NCI-H345 treated with DMSO at 0.1 percent for 48 hours (cell line): Measurements from ENCODE around the gene POU6F2.
"Not testable (repeated sequence)": the region's sequence is repeated elsewhere in the genome, so short reads cannot be mapped to it uniquely, and the experiment has no call there.

Source experiments
- DNase-seq: peaks from one replicate; lab custom pipeline; 2025; ENCODE audit not compliant: unreplicated experiment; lab: John Stamatoyannopoulos, UW

Gene POU6F2

DNA sequence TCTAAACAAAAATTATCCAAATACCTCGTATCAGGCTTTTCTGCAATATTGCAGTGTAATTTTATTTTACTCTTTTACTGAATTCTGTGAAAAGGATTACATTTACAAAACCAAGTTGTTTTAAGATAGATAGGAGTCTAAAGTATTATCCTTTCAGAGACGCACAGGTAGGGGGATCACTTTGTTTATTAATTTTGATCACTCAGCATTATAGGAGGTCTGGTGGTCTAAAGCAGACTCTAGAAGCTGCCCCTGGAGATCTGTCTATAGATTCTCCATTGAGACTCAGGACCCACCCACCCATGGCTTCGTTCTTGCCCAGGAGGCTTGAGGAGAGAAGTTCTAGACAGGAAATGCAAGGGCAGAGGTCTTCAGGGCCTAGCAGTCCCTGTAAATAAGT lies 365.1 kb downstream of the POU6F2 start:
- no peak for DNase-seq

DNA sequence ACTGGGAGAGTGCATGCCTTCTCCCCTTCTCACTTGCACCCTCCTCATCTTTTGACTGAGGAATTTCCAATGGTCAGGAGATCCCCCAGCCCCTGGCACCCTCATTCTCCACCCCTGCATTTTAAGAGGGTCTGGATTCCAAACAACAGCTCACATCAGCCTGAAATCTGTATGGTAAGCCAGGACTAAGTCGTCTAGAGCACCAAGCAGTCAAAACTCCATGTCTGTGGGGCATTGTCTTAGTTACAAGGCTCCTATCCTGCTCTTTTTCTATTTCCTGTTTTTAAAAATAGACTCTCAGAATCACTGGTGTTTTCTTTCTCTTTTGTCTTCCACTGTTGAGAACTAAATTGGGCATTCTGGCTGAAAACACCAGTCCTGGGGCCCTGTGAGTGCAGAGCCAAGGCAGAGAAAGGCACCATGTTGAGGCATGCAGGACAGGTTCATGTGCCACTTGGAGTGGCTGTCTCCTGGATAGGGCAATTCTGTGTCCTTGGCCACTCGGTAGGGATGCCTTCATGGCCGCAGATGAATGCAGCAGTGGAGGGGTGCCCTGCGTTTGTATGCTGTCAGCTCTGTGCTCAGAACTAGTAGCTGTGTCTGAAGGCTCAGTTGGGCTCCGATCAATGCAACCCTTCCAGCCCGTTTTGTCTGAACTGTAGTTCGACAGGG lies 371.9 kb downstream of the POU6F2 start:
- no peak for DNase-seq

DNA sequence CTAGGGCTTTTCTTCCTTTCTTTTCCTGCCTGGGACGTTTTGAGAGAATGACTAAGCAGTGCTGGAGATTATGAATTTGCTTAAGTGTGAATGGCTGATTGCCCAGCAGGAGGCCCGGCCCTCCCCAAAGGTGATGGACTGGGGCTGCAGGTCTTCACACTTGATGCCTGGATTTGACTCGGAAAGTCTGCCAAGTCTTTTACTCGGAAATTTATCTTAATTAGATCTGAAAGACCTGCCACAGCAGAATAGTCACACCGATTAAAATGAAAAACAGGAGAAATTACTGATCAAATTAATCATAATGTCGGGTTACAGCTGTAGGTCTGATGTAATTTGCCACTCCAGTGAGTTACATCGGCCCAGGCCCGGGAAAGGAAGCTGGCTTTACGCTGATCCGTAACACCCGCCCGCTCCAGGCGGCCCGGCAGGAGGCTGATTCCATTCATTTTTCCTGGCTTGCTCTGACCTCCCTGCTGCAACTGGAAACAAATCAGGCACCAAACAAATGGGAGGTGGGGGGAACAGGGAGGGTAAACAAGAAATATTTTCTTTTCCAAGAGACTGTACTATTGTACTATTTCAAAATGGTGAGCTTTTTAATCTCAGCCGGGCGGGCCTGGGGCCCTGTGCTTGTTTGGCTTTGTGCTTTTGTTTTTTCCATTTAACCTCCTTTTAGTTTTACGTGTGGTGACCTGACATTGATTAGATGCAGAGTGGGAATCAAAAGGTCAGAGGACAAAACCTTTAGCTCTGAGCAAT lies 376.1 kb downstream of the POU6F2 start:
- DNase-seq = no peak

DNA sequence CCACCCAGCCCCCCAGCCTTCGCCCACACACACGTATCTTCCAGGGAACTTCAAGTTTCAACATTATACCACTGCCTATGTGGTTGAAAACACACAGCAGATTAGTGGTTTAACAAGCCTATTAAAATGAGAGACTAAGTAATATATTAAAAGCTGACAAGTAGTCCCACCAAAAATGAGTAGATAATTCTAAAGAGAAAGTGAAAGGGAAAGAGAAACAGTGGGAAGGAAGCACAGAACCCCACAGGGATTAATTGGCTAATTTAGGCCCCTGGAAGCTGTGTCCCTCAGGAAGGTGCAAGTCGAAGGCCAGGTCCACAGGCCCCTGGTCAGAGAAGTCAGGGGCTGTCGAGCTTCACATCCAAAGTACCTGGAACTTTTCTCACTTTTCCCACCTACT lies 378.0 kb downstream of the POU6F2 start:
- no peak for DNase-seq

DNA sequence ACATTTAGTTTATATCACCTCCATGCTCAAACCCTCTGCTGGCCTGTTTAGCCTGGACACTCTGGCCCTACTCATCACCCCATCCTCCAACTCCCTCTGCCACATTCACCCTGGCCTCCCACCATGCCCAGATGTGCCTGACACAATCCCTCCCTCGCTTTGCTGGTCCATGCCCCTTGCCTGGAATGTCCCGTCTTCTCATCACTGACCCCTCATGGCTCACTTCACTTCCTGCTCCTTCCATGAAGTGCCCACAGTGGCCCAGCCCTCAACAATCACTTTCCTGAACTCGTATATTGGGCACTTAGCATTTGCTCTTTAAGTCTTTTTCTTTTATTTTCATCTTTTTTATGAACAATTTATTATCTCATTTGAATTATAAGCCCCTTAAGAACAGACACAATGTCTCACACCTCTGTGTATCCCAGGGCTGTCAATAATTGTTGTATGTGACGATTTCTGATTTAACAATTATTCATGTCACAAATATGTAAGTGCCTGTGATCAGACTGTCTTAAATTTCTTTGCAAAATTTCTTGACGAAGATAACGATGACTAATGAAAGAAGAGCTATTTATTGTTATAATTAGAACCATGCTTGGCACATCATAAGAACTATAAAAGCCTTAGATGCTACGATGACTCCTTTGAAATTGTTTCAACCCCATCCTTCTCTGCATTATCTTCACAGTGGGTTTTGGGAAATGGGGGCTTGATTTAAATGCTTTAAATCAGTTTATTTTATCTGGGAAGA lies 378.6 kb downstream of the POU6F2 start:
- DNase-seq = no peak

DNA sequence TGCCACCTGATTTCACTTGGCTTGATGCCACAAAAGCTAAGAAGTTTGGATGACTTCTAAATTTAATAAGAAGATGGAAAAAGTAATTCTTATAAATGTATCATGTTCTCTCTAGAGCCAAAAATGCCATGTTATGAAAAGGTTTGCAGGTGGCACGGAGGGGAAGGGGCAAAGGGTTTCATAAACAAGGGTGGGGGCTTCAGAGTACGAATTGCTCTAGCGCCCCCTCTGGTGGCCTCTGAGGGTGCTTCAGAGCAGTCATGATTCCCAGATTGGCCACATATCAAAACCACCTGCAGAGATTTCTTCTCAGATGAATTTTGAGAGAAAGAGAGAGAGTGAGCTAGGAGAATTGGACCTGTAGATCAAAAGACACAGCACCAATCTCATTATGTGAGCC lies 379.9 kb downstream of the POU6F2 start:
- no peak for DNase-seq

DNA sequence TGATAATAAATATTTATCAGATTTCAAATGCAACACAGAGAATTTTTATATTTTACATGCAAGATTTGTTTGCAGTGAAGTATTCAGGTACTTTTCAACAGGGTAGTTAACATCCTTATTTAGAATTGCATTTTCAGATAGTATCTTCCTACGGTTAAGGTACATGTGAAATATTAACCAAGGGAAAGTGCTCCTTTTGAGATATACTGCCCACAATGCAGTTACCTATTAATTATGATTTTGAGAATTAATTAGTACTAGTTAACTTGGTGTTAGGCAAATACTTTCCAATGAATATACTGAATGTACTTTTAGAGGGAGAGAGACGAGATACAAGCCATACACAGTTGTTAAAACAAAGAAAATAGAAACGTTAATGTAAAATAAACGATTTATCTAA lies 382.3 kb downstream of the POU6F2 start:
- no peak for DNase-seq

DNA sequence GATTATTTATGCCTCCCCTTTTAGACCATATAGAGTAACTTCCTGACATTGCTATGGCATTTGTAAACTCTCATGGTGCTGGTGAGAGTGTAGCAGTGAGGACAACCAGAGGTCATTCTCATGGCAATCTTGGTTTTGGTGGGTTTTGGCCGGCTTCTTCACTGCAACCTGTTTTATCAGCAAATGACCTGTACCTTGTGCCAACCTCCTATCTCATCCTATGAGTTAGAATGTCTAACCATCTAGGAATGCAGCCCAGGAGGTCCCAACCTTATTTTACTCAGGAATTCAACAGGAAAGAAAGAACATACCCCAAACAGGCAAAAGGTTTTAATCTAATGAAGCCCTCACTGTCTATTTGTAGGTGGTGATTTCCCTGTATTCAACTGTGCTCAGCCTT lies 383.1 kb downstream of the POU6F2 start:
- DNase-seq = no peak

DNA sequence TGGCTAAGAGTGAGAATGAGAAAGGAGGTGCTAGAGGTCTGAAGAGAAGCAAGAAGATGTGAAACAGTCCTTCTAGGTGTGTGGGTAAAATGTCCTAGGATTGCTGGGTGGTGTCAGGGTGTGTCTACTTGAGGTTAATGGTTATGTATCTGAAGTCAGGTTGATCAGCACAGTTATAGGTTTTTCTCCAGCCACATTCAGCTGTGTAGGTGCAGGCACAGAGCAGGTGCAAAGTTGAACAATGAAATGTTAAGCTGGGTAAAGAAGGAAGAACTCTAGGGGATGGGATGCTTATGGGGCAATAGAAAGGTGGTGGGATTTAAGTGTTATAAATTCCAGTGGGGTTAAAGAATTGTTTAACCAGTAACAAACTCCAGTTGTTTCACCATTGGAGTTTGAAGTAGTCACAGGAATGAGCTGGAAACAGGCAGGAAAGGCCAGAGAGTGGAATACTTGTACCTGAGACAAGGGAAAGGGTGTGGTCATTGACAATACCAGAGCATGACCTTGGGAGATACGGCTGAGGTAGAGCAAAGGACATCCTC lies 388.1 kb downstream of the POU6F2 start:
- no peak for DNase-seq

DNA sequence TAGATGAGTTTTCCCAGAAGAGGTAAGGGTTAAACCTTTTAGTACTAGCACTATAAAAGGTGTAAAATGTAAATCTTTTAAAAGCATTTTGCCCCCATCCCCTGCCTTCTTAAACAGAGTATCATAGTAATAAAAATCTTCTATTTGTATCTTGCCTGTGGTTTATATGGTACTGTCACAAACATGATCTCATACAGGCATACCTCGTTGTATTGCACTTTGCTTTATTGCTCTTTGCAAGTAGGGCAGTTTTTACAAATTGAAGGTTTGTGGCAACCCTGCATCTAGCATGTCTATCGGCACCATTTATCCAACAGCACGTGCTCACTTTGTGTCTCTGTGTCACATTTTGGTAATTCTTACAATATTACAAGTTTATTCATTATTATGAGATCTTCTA lies 389.7 kb downstream of the POU6F2 start:
- no peak for DNase-seq

DNA sequence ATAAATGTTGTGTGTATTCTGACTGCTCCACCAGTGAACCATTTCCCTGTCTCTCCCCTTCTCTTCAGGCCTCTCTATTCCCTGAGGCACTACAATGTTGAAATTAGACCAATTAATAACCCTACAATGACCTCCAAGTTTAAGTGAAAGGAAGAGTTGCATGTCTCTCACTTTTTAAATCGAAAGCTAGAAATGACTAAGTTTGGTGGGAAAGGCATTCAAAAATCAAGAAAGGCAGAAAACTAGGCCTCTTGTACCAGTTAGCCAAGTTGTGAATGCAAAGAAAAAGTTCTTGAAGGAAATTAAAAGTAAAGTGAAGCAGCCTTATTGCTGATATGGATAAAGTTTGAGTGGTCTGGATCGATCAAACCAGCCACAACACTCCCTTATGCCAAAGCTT lies 390.2 kb downstream of the POU6F2 start:
- DNase-seq = no peak

DNA sequence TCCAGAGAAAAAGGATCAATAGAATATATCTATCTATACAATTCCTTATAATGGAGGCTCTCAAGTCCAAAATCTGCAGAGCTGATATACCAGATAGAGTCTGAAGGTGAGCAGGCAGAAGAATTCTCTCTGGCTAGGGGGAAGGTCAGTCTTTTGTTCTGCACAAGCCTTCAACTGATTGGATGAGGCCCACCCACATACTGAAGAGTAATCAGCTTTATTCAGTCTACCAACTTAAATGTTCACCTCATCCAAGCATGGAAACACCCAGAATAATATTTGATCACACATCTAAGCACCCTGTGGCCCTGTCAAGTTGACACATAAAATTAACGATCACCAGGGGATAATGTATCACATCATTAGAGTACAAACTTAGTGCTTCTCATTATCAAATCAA lies 394.7 kb downstream of the POU6F2 start:
- DNase-seq = no peak

DNA sequence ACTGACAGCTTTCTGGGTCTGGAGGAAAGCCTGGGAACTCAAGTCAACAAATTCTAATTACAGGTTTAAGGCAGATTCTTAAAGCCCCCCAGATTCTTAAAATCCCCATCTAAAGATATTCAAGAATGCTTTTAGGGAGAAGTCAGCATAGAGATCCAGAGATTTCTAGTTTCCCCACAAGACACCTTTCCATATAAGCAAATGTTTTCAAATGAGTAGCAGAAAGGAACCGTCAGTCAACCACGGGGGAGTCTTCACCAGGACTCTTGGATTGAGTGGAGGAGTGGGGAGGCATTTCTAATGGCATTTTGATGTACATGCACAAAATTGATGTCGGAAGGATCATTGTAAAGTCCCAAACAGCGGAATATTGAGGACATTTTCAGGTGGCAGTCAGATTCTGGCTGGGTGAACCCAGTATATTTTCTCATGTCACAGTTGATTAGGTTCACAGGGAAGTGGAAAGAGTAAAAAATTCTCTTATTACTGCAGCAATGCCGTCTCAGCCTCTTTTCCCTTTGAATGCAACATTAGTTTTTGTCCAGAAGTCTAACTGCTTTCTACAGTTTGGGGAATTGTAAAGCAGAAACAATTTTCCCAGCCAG lies 396.8 kb downstream of the POU6F2 start:
- no peak for DNase-seq

DNA sequence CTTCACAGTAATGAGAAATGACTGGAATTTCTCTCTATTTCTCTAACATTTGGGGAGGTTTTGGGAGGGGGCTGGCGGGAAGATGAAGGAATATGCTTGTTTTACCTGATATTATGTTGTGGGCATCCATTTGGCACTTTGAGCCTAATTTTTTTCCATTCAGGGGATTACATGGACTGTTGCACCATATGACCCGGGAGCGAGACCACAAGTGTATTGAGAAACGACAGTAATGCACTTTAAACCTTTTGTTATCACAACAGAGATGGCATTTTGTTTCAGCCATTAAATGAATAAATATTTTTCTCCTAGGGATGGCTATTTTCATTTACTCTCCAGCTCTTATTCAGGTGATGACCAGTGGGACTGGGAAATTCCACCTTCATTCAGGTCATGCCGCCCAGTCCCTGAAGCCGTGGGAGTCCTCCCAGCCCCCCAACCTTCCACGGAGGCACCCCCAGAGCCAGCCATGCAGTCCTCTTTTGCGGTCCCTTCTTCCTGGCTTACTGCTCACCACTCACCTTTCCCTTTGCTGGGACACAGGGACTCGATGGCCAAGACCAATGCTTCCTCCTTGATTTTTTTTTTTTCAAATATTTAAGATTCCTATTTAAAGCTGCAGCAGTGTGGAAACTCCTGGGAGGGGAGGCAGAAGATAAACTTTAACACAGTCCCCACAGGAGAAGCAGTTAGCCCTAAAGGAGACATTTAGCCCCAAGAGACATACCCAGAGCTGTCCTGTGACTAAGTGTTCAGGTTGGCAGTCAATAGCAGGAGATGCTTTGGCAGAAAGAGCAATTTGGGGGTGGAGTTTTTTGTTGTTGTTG lies 397.6 kb downstream of the POU6F2 start:
- DNase-seq = no peak

DNA sequence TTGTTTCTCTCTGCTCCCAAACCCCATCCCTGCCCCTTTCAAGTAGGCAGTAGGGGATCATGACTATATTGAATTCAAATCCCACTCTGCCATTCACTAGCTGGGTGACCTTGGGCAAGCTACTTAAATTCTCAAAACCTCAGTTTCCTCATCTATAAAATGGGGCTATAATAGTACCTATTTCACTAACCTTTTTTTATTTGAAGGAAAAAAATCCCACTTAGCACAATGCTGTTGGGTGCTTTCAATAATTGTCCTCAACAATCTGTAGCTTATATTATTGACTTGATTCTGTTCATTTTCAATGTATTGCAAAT lies 398.1 kb downstream of the POU6F2 start:
- DNase-seq = no peak

DNA sequence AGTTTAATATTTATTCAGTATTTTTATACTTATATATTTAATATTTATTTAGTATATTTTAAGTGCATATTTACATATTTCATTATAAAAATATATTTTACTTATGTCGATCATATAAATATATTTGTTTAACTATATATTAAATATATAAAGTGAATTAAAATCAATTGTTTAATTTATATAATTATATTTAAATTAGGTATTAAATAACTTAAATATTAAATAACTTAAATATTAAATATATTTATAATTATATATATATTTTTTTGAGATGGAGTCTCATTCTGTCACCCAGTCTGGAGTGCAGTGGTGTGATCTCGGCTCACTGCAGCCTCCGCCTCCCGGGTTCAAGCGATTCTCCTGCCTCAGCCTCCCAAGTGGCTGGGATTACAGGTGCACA lies 399.2 kb downstream of the POU6F2 start:
- not testable (repeated sequence) for DNase-seq

DNA sequence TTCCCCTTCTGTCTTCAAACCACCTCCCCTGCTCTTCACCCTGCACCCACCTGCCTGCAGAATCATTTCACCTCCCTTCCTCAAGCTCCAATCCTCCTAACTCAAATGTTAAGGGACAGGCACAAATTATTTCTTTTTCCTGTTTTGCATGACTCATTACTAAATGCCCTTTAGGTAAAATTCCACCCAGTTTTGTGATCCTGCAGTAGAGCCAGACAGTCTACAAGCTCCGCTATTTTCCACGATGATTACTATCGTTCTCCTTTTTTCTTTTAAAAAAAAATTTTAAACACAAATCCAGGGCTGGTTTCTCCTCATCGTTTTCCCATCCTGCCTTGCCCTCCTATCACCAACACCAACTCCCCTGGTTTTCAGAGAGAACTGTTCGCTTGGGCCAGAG lies 401.7 kb downstream of the POU6F2 start:
- DNase-seq = no peak

DNA sequence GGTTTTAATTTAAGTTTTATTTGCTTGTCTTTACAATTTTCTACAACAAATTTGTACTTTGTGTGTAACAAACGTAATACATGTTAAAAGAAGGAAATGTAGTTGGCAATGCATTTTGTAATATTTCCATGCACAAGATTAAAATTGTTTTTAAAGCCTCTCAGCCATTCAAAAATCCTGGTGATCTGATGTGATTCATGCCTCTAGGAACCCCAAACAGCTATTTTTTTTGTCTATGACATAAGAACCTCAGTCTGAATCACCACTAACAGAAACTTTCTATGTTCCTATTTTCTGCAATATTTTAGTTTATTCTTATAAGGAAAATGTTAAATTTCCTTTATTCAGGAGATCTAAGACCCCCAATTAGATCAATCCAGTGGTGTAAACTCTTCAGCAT lies 405.4 kb downstream of the POU6F2 start:
- no peak for DNase-seq

DNA sequence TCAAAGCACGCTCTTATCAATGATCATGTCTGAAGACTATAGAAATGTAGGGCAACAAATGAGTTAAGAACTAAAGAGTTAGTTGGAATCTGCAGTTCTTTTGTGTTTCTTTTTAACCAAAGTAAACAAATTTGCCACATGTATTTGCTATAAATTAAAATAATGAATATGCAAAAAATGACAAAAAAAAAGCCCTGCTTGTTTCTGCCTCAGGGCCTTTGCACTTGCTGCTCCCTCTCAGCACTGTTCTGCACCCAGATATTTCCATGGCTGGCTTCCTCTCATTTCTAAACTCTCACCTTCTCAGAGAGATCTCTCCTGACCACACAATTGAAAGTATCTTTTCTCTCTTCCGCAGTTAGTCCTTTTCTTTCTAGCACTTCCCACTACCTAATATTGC lies 406.7 kb downstream of the POU6F2 start:
- DNase-seq = no peak

DNA sequence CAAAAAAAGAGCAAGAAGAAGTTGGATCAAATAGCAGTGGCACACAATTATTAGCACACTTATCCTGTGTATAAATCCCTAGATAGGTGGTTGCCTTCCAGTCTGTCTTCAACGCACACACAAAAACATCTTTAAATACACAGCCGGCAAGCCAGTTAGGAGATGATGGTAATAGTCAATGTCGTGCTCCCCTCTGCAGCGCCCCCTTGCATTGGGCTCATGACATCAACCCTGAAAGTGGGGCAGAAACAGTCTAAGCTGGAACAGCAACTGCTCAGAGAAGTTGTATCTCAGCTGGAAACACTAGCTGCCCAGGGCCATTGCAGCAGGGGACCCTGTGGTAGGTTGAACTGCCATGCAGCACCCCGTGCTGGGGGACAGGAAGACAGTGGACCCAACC lies 409.0 kb downstream of the POU6F2 start:
- no peak for DNase-seq

DNA sequence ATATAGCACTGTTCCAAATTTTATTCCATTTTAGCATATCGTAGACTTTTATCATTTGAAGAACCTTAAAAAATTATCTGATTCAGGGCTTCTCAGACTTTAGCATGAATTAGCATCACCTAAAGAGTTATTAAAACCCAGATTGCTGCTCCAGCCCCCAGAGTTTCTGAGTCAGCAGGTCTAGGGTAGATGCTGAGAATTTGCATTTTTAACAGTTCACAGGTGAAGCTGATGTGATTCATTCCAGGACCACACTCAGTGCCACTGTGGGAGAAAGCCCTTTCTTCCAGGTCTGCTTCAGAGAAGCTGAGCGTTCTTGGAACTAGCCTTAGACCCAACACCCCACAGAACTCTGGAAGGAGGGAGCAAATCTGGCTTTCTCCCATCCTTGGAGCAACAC lies 414.4 kb downstream of the POU6F2 start:
- no peak for DNase-seq
